Stromal cell of bone marrow (primary cell): ENCODE data around the gene RPP30.

ENCODE experiments used
- DNase-seq: peaks from one replicate; pipeline ENCODE4 v3.0.0-alpha.2; 2012; ENCODE audit warnings: low read depth

Gene RPP30

DNA sequence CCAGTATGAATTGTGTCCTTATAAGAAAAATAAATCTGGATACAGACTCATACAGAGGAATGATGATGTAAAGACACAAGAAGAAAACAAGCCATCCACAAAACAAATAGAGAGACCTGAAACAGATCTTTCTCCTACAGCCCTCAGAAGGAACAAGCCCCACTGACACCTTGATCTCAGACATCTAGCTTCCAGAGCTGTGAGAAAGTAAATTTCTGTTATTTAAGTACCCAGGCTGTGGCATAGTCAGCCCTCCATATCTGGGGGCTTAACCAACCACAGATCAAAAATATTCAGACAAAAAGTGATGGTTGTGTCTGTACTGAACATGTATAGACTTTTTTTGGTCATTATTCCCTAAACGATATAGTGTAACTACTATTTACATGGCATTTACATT lies 73.0 kb downstream of the RPP30 start:
- no peak for DNase-seq

DNA sequence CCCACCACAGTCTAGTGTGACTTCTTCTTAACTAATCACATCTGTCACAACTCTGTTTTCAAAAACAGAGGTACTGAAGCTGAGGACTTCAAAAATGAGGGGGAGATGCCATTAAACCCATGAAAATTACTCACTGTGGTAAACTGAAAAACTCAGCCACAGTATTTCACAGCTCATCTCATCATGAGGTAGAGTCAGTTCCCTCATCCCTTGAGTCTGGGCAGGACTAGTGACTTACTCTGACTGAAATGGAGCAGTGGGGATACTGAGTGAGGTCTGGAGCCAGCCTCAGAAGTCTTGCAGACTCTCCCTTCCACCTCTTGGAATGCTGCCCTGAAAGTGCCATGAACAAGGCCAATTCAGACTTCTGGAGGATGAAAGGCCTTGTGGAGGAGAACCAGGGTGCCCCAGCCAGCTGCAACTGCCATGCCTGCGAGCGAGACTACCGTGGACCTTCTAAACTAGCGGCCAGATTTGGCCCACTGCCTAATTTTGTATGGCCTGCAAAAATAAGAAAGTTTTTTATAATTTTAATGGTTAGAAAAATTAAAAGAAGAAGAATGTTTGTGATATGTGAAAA lies 73.8 kb downstream of the RPP30 start:
- DNase-seq, result no peak

DNA sequence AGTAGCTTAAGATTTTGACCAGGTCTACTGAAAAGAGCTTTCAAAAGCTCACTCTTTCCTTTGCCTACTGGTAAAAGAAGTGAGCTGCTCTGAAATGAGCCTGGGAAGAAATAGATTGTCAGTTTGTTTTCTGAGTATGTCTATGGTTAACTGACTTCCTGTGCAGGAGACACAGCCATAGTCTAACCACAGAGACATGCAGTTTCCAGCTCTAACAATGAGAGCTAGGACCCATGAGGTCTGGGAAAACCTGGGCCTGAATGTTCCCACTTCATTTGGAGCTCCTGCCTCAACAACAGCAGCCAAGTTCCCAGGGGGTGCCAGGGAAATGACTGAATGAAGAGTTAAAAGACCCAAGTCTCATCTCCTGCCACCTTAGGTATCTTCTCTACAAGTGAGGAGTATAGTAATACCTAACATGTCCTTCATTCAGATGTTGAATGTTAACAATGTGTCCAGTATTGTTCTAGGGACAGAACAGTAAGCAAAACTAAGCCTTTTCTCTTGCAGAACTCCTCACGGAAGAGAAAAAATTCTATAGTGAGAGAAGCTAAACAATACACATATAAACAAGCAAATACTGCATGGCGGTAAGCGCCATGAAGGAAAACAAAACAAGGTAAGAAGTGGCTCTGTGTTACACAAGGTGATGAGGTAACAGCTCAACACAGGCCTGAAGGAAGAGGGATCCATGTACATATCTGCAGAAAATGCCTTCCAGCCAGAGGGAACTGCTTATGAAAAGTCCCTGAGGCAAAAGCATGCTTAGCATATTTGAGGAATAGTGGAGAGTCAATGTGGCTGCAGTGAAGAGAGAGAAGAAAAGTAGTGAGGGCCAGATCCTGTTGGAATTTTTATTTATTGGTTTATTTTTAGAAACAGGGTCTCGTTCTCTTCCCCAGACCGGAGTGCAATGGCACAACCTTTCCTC lies 75.5 kb downstream of the RPP30 start:
- no peak for DNase-seq
